HFFc6 (cell line): ENCODE data around the gene SRRM4. TPM values are rescaled to one million over a fixed set of nuclear protein-coding genes. Genes with fewer than 3 reads are reported as not detected.

Source experiments
- DNase-seq: peaks from one replicate; pipeline ENCODE4 v3.0.0-alpha.2; 2018
- H3K27ac Mint-ChIP-seq: 2 replicates; pipeline ENCODE4 v1.8.0; 2020; ENCODE audit warnings: mild to moderate bottlenecking, mixed read lengths
- H3K27me3 Mint-ChIP-seq: 2 replicates; pipeline ENCODE4 v1.8.0; 2021; ENCODE audit warnings: mild to moderate bottlenecking, moderate library complexity, mixed read lengths; ENCODE audit not compliant: insufficient read depth
- H3K36me3 Mint-ChIP-seq: 2 replicates; pipeline ENCODE4 v1.8.0; 2021; ENCODE audit warnings: low read depth, mixed read lengths
- H3K4me1 Mint-ChIP-seq: 2 replicates; pipeline ENCODE4 v1.8.0; 2020; ENCODE audit warnings: low read depth, mixed read lengths
- H3K4me3 Mint-ChIP-seq: 2 replicates; pipeline ENCODE4 v1.8.0; 2020; ENCODE audit warnings: mild to moderate bottlenecking, moderate library complexity, mixed read lengths
- H3K9me3 Mint-ChIP-seq: 2 replicates; pipeline ENCODE4 v1.8.0; 2020; ENCODE audit warnings: mild to moderate bottlenecking, mixed read lengths
- CTCF ChIP-seq: fragments of 200-600 bp; sonication (generic); IDR thresholded peaks from 2 replicates; pipeline ENCODE4 v1.5.0; 2021; ENCODE audit warnings: antibody characterized with exemption, mild to moderate bottlenecking
- total RNA-seq, 6 experiments: library from RNA; stranded (reverse); fragmentation: NEBNext Ultra II Directional; extraction: Animal tissue kit (Norgen Biotek cat#: 25700); gene quantifications; 2 replicates in 1 of 6; 3 replicates in 5 of 6; pipeline ENCODE4 v1.2.3, GENCODE V29; 2021

SRRM4 gene
- total RNA-seq, 6 experiments from 2014 or later, result not detected

- Mint-ChIP-seq H3K4me1 (no peaks in the 10 kb centered on the region), H3K27me3 (no peaks in the 10 kb centered on the region; the same call in 1 of the 2 replicates), H3K36me3 (no peaks in the 10 kb centered on the region), H3K4me3 (no peak overlapping the region), H3K9me3 (no peaks in the 10 kb centered on the region; the same call in none of the 2 replicates), H3K27ac (no peak overlapping the region)
- no peak for TF ChIP-seq CTCF
- no peak for DNase-seq
Observed at GRCh38 chr12:119122047-119122446, 140.7 kb downstream of the SRRM4 start.

GRCh38 chr12:119122751-119123150, 141.4 kb downstream of the SRRM4 start:
- no peak for TF ChIP-seq CTCF
- DNase-seq, result no peak
- H3K27me3 Mint-ChIP-seq, result no peaks in the 10 kb centered on the region; the same call in 1 of the 2 replicates
- H3K27ac Mint-ChIP-seq, result no peak overlapping the region
- H3K4me3 Mint-ChIP-seq, result no peak overlapping the region
- no peaks in the 10 kb centered on the region for H3K36me3 Mint-ChIP-seq
- H3K4me1 Mint-ChIP-seq, result no peaks in the 10 kb centered on the region
- H3K9me3 Mint-ChIP-seq, result no peaks in the 10 kb centered on the region; the same call in none of the 2 replicates

GRCh38 chr12:119128527-119128926, 147.2 kb downstream of the SRRM4 start:
- TF ChIP-seq CTCF, result no peak

GRCh38 chr12:119129827-119130434, 148.6 kb downstream of the SRRM4 start:
- no peak for DNase-seq
- no peak overlapping the region for H3K4me3 Mint-ChIP-seq
- peaks cover 35% of the 10 kb centered on the region for H3K9me3 Mint-ChIP-seq
- no peaks in the 10 kb centered on the region for H3K27me3 Mint-ChIP-seq
- H3K27ac Mint-ChIP-seq, result no peak overlapping the region
- H3K36me3 Mint-ChIP-seq, result peaks cover 5% of the 10 kb centered on the region; the same call in 1 of the 2 replicates
- no peak for TF ChIP-seq CTCF
- H3K4me1 Mint-ChIP-seq, result no peaks in the 10 kb centered on the region

More at GRCh38 chr12:119128527-119128926, 147.2 kb downstream of the SRRM4 start:
- Mint-ChIP-seq H3K27me3 (no peaks in the 10 kb centered on the region; the same call in 1 of the 2 replicates), H3K36me3 (peaks cover 5% of the 10 kb centered on the region; the same call in 1 of the 2 replicates), H3K27ac (no peak overlapping the region), H3K9me3 (peaks cover 30% of the 10 kb centered on the region), H3K4me1 (no peaks in the 10 kb centered on the region), H3K4me3 (no peak overlapping the region)
- DNase-seq, result no peak

- Mint-ChIP-seq H3K9me3 (peaks cover 35% of the 10 kb centered on the region), H3K27me3 (no peaks in the 10 kb centered on the region), H3K4me1 (no peaks in the 10 kb centered on the region), H3K27ac (no peak overlapping the region), H3K4me3 (no peak overlapping the region), H3K36me3 (peaks cover 5% of the 10 kb centered on the region; the same call in 1 of the 2 replicates)
- TF ChIP-seq CTCF, result no peak
- DNase-seq, result no peak
Observed at GRCh38 chr12:119130523-119130922, 149.2 kb downstream of the SRRM4 start.
